A673 (cell line): ENCODE data around the gene EIF2B2. TPM values are rescaled to one million over a fixed set of nuclear protein-coding genes. Genes with fewer than 3 reads are reported as not detected.

Experiments
- BruUV-seq: library from RNA; stranded (reverse); fragments of 400-500 nt; replicated peaks from 2 replicates; lab custom pipeline; 2021; lab: Mats Ljungman, UMichigan
- CTCF ChIA-PET: fragments of 300-600 bp; sonication (Branson Sonifier 250); formaldehyde crosslinking; loops from one replicate; lab custom pipeline; 2022; ENCODE audit warnings: antibody characterized with exemption; lab: Charles Lee
- POLR2A ChIA-PET: fragments of 300-600 bp; sonication (Branson Sonifier 250); formaldehyde crosslinking; loops from one replicate; lab custom pipeline; 2022; ENCODE audit warnings: antibody characterized with exemption; ENCODE audit not compliant: low non-redundant PET; lab: Charles Lee
- DNase-seq: peaks from one replicate; pipeline ENCODE4 v3.0.0-alpha.2; 2015; ENCODE audit warnings: low spot score
- H3K27ac ChIP-seq: fragments of 200-600 bp; sonication (generic); 2 replicates; pipeline ENCODE4 v1.5.1; 2016; ENCODE audit warnings: mixed run types, low read depth, mild to moderate bottlenecking, mixed read lengths, antibody characterized with exemption, low read length; ENCODE audit not compliant: poor library complexity, severe bottlenecking
- H3K27me3 ChIP-seq: fragments of 200-600 bp; sonication (generic); replicated peaks from 2 replicates; pipeline ENCODE4 v1.6.1; 2017; ENCODE audit warnings: mixed run types, low read depth, mild to moderate bottlenecking, mixed read lengths, antibody characterized with exemption, low read length; ENCODE audit not compliant: insufficient read depth, poor library complexity
- H3K36me3 ChIP-seq: fragments of 200-600 bp; sonication (generic); 2 replicates; pipeline ENCODE4 v1.6.1; 2016; ENCODE audit warnings: mixed run types, mild to moderate bottlenecking, mixed read lengths, antibody characterized with exemption, low read length; ENCODE audit not compliant: insufficient read depth, poor library complexity, severe bottlenecking
- H3K4me1 ChIP-seq: fragments of 200-600 bp; sonication (generic); 2 replicates; pipeline ENCODE4 v1.6.1; 2017; ENCODE audit warnings: mixed run types, mild to moderate bottlenecking, mixed read lengths, antibody characterized with exemption, low read length; ENCODE audit not compliant: insufficient read depth, poor library complexity, severe bottlenecking
- H3K4me3 ChIP-seq: fragments of 200-600 bp; sonication (generic); 2 replicates; pipeline ENCODE4 v1.5.1; 2016; ENCODE audit warnings: low read depth, mixed run types, mild to moderate bottlenecking, mixed read lengths, low read length; ENCODE audit not compliant: poor library complexity, severe bottlenecking
- H3K9me3 ChIP-seq: fragments of 200-600 bp; sonication (generic); 2 replicates; pipeline ENCODE4 v1.6.1; 2016; ENCODE audit warnings: mixed run types, low read depth, mild to moderate bottlenecking, mixed read lengths, antibody characterized with exemption, low read length; ENCODE audit not compliant: poor library complexity, severe bottlenecking
- EZH2 ChIP-seq: fragments of 200-600 bp; sonication (generic); IDR thresholded peaks from 2 replicates; pipeline ENCODE4 v1.6.1; 2017; ENCODE audit warnings: borderline replicate concordance, low read depth, mild to moderate bottlenecking, mixed read lengths, antibody characterized with exemption, low read length; ENCODE audit not compliant: poor library complexity, severe bottlenecking
- intact Hi-C: fragments of 100-400 bp; cut with micrococcal nuclease; formaldehyde crosslinking; loops from one replicate; pipeline ENCODE4 v1.10.0; 2022; ENCODE audit not compliant: unreplicated experiment
- total RNA-seq: library from RNA; stranded (reverse); gene quantifications from 2 replicates; pipeline ENCODE4 v1.2.3, GENCODE V29; 2021
- TF ChIP-seq, protein P1 (sequence below): fragments of 300-800, 200-600 bp; sonication (generic); conservative IDR thresholded peaks from 2 replicates; pipeline ENCODE4 v1.5.1; 2017; ENCODE audit warnings: low read depth, mild to moderate bottlenecking, antibody characterized with exemption, low read length, moderate library complexity, mixed read lengths

Gene EIF2B2
- total RNA-seq, 1 experiment from 2014 or later = 106 TPM

GRCh38 chr14:74954947-74955228 is 47.8 kb upstream of the EIF2B2 start:
- no peak for DNase-seq
- BruUV-seq = no TSS peak
- Histone ChIP-seq H3K27me3 (no peaks in the 10 kb centered on the region), H3K27ac (peak overlapping the region; percentile 72), H3K4me3 (peak overlapping the region; percentile 92), H3K9me3 (no peaks in the 10 kb centered on the region), H3K4me1 (peaks cover 15% of the 10 kb centered on the region), H3K36me3 (no peaks in the 10 kb centered on the region)
- POLR2A ChIA-PET = no interaction called here
- intact Hi-C loops = loop anchor here (5.0 kb wide), 1 partner anchor 112 kb away; the partner anchor contains the start of gene ZC2HC1C
- no peak for TF ChIP-seq EZH2
- TF ChIP-seq, protein P1, sequence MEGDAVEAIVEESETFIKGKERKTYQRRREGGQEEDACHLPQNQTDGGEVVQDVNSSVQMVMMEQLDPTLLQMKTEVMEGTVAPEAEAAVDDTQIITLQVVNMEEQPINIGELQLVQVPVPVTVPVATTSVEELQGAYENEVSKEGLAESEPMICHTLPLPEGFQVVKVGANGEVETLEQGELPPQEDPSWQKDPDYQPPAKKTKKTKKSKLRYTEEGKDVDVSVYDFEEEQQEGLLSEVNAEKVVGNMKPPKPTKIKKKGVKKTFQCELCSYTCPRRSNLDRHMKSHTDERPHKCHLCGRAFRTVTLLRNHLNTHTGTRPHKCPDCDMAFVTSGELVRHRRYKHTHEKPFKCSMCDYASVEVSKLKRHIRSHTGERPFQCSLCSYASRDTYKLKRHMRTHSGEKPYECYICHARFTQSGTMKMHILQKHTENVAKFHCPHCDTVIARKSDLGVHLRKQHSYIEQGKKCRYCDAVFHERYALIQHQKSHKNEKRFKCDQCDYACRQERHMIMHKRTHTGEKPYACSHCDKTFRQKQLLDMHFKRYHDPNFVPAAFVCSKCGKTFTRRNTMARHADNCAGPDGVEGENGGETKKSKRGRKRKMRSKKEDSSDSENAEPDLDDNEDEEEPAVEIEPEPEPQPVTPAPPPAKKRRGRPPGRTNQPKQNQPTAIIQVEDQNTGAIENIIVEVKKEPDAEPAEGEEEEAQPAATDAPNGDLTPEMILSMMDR = no peak
- CTCF ChIA-PET = interaction anchor here (1.0 kb wide), 1 partner anchor 10 kb away, joined by 3 read pairs; no protein-coding TSS in a partner anchor

- CTCF ChIA-PET = interaction anchor here (1.0 kb wide), 1 partner anchor 10 kb away, joined by 3 read pairs; no protein-coding TSS in a partner anchor
- Histone ChIP-seq H3K36me3 (no peaks in the 10 kb centered on the region), H3K4me1 (peaks cover 15% of the 10 kb centered on the region), H3K9me3 (no peaks in the 10 kb centered on the region), H3K27ac (peak within 1 kb of the TSS; percentile 72), H3K27me3 (no peaks in the 10 kb centered on the region), H3K4me3 (peak within 1 kb of the TSS; percentile 92)
- TSS peak; percentile 48 for BruUV-seq
- DNase-seq = peak; percentile 77
- POLR2A ChIA-PET = interaction anchor here (0.5 kb wide), 1 partner anchor 354 kb away, joined by 4 read pairs; no protein-coding TSS in a partner anchor
- intact Hi-C loops = no loop called here
- TF ChIP-seq, protein P1 = no peak
- no peak for TF ChIP-seq EZH2
Measured at GRCh38 chr14:74955229-74956026, 47.3 kb upstream of the EIF2B2 start, which contains the start of gene PGF. Gene PGF, minus strand, starts transcription at chr14:74955597. Its CDS starts 355 bp downstream, at chr14:74955242.

DNA sequence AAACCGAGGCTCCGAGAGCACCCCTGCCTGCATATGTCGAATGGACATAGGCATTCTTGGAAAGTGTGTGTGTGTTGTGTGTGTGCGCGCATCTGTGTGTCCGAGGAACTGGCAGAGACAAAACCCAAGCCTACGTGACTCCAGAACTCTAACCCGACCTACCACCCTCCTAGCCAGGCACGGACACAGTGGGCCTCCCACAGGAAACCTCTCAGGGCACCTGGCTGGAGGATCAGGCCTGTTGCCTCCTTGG is 46.8 kb upstream of the EIF2B2 start:
- Histone ChIP-seq H3K9me3 (no peaks in the 10 kb centered on the region), H3K4me1 (peaks cover 15% of the 10 kb centered on the region), H3K27ac (no peak overlapping the region), H3K27me3 (no peaks in the 10 kb centered on the region), H3K36me3 (no peaks in the 10 kb centered on the region), H3K4me3 (peak overlapping the region; percentile 92)
- intact Hi-C loops = no loop called here
- TF ChIP-seq EZH2 = no peak
- ChIA-PET POLR2A (no interaction called here), CTCF (interaction anchor here (1.0 kb wide), 1 partner anchor 11 kb away, joined by 3 read pairs; no protein-coding TSS in a partner anchor)
- DNase-seq = no peak
- BruUV-seq = no TSS peak
